Smooth muscle cell (in vitro differentiated cells): ENCODE results near the gene PHTF2. TPM values are rescaled to one million over a fixed set of nuclear protein-coding genes. Genes with fewer than 3 reads are reported as not detected.

Experiments
- DNase-seq: peaks from one replicate; lab custom pipeline; 2025; ENCODE audit not compliant: unreplicated experiment; lab: John Stamatoyannopoulos, UW
- H2AFZ ChIP-seq: fragments of 200-600 bp; sonication (generic); 2 replicates; pipeline ENCODE4 v1.6.0; 2016; ENCODE audit warnings: antibody characterized with exemption, low read depth, mild to moderate bottlenecking
- H3F3A ChIP-seq: fragments of 200-600 bp; sonication (generic); 2 replicates; pipeline ENCODE4 v1.6.0; 2017; ENCODE audit warnings: antibody characterized with exemption, low read depth
- H3K27ac ChIP-seq: fragments of 200-600 bp; sonication (generic); 2 replicates; pipeline ENCODE4 v1.5.1; 2016; ENCODE audit warnings: low read depth, mild to moderate bottlenecking
- H3K27me3 ChIP-seq: fragments of 200-600 bp; sonication (generic); 2 replicates; pipeline ENCODE4 v1.6.1; 2016; ENCODE audit warnings: low read depth, mild to moderate bottlenecking
- H3K36me3 ChIP-seq: fragments of 200-600 bp; sonication (generic); 2 replicates; pipeline ENCODE4 v1.5.1; 2016; ENCODE audit warnings: low read depth
- H3K4me1 ChIP-seq: fragments of 200-600 bp; sonication (generic); 2 replicates; pipeline ENCODE4 v1.5.1; 2016; ENCODE audit warnings: low read depth
- H3K4me2 ChIP-seq: fragments of 200-600 bp; sonication (generic); 2 replicates; pipeline ENCODE4 v1.6.0; 2016; ENCODE audit warnings: mild to moderate bottlenecking
- H3K4me3 ChIP-seq: fragments of 200-600 bp; sonication (generic); 2 replicates; pipeline ENCODE4 v1.5.1; 2016; ENCODE audit warnings: mild to moderate bottlenecking
- H3K79me2 ChIP-seq: fragments of 200-600 bp; sonication (generic); 2 replicates; pipeline ENCODE4 v1.6.0; 2016; ENCODE audit warnings: low read depth, mild to moderate bottlenecking
- H3K9ac ChIP-seq: fragments of 200-600 bp; sonication (generic); 2 replicates; pipeline ENCODE4 v1.6.0; 2016; ENCODE audit warnings: low read depth
- H3K9me3 ChIP-seq: fragments of 200-600 bp; sonication (generic); replicated peaks from 2 replicates; pipeline ENCODE4 v1.5.1; 2016; ENCODE audit warnings: low read depth
- H4K20me1 ChIP-seq: fragments of 200-600 bp; sonication (generic); 2 replicates; pipeline ENCODE4 v1.6.0; 2016; ENCODE audit warnings: low read depth
- WGBS: methylation state at CpG from one replicate; pipeline ENCODE4 v1.1.7; 2016; ENCODE audit warnings: low lambda C conversion rate; 5-methylcytosine and 5-hydroxymethylcytosine counted together
- polyA plus RNA-seq: library from polyadenylated mRNA; unstranded; fragments of >200 nt; fragmentation: Nextera tagmentation; extraction: Ambion mirVana; gene quantifications from 2 replicates; pipeline ENCODE4 v1.2.1, GENCODE V29; 2016
- total RNA-seq: library from RNA; depleted of rRNA; stranded (reverse); fragments of >200 nt; gene quantifications from 2 replicates; pipeline ENCODE4 v1.2.3, GENCODE V29; 2014
- TF ChIP-seq, protein P1 (sequence below): fragments of 200-600 bp; sonication (generic); IDR thresholded peaks from 2 replicates; pipeline ENCODE4 v1.5.1; 2017; ENCODE audit warnings: borderline replicate concordance, mild to moderate bottlenecking, antibody characterized with exemption; ENCODE audit not compliant: insufficient read depth, poor library complexity, severe bottlenecking

PHTF2 gene
- total and polyA plus RNA-seq, 2 experiments from 2014 or later, result 66.6 to 100 TPM

DNA sequence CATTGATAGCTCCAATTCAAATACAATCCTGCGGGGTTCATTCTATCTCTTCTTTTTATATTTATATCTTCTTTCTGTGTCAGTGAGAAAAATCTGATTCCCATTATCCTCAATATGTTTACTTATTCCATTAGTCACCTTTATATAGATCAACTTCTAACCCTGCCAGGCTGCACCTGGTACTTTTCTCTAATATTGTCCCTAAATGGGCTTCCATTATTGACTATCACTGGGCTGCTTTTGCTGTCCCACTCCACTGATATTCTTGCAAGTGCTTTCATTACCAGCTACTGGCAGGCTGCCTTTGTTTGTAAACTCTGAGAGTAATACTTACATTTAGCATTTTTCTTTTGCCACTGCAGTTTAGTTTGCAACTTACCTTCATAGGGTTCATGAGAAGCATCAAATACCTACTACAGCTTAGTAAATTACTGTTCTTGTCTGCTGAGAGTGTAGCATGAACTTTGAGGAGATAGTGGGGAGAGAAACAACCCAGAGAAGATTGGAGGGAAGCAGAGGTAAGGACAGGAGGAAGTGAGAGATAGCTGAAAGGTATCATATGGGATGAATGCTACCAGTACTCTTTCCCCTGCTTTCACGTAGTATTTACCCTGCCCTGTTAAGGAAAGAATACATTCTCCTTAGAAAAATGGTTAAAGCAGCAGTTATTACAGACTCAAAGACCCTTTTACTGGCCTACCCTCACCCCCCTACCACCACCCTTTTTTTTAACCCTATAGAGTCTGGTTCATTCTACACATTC lies 119.1 kb downstream of the PHTF2 start:
- H3K4me2 ChIP-seq, result no peak overlapping the region
- no peaks in the 10 kb centered on the region for H3K36me3 ChIP-seq
- DNase-seq, result no peak
- peaks cover 14% of the 10 kb centered on the region for H3F3A ChIP-seq
- H3K4me3 ChIP-seq, result no peak overlapping the region
- TF ChIP-seq, protein P1, sequence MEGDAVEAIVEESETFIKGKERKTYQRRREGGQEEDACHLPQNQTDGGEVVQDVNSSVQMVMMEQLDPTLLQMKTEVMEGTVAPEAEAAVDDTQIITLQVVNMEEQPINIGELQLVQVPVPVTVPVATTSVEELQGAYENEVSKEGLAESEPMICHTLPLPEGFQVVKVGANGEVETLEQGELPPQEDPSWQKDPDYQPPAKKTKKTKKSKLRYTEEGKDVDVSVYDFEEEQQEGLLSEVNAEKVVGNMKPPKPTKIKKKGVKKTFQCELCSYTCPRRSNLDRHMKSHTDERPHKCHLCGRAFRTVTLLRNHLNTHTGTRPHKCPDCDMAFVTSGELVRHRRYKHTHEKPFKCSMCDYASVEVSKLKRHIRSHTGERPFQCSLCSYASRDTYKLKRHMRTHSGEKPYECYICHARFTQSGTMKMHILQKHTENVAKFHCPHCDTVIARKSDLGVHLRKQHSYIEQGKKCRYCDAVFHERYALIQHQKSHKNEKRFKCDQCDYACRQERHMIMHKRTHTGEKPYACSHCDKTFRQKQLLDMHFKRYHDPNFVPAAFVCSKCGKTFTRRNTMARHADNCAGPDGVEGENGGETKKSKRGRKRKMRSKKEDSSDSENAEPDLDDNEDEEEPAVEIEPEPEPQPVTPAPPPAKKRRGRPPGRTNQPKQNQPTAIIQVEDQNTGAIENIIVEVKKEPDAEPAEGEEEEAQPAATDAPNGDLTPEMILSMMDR, result no peak
- no peak overlapping the region for H3K27ac ChIP-seq
- peaks cover 13% of the 10 kb centered on the region for H3K79me2 ChIP-seq
- H2AFZ ChIP-seq, result no peak overlapping the region
- no peak overlapping the region for H3K9ac ChIP-seq
- WGBS, result 100% methylated on average over 2 of the region's 2 CpGs
- no peaks in the 10 kb centered on the region for H3K9me3 ChIP-seq
- H3K27me3 ChIP-seq, result no peaks in the 10 kb centered on the region
- H4K20me1 ChIP-seq, result no peaks in the 10 kb centered on the region
- H3K4me1 ChIP-seq, result no peaks in the 10 kb centered on the region

DNA sequence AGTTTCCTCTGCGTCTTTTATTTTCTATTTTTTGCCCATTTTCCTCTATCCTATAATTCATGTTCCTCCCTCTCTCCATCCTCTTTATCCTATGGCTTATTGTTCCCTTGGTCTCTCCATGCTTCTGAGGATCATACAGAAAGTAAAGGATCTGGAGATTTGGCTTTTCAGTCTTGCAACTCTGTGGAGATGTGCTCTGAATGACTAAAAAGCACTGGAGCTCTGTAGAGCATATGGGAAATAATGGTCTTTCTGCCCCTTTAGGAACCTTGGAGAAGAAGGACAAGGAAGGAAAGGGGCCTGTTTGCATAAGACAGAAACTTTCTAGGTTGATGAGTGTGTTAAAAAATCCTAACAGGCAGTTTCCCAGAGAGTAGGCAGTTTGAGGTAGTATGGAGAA lies 120.1 kb downstream of the PHTF2 start:
- Histone ChIP-seq H3K9ac (no peak overlapping the region), H3K4me2 (no peak overlapping the region), H3K9me3 (no peaks in the 10 kb centered on the region), H3K27ac (no peak overlapping the region), H3K79me2 (peaks cover 13% of the 10 kb centered on the region), H3K36me3 (no peaks in the 10 kb centered on the region), H2AFZ (no peak overlapping the region), H3F3A (peaks cover 16% of the 10 kb centered on the region), H3K4me1 (no peaks in the 10 kb centered on the region), H3K27me3 (no peaks in the 10 kb centered on the region), H4K20me1 (peaks cover 2% of the 10 kb centered on the region), H3K4me3 (no peak overlapping the region)
- DNase-seq, result no peak
- 100% methylated on average over 1 of the region's 1 CpG for WGBS
- TF ChIP-seq, protein P1, result no peak

DNA sequence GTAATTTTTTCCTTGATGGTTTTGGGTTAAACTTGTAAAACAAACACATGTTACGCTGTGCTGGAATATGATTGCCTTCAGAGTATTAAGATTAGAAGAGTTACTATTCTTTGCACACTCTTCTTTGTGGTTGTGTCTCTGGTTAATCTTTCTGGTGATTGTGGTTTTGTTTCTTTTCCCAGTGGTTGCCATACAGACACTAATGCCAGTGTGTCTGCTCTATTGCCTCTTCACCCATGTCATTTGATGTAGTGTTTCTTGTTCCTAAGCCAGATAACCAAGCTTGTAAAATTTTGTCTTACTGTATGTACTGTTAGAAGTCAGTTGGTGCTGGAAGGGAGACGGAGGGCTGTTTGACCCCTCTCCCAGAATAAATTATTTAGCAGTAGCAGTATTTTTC lies 124.8 kb downstream of the PHTF2 start:
- H3K36me3 ChIP-seq, result no peaks in the 10 kb centered on the region
- peaks cover 3% of the 10 kb centered on the region for H4K20me1 ChIP-seq
- H3K4me3 ChIP-seq, result no peak overlapping the region
- no peak for DNase-seq
- H3K79me2 ChIP-seq, result peaks cover 22% of the 10 kb centered on the region
- H3K9ac ChIP-seq, result no peak overlapping the region
- H3F3A ChIP-seq, result peaks cover 7% of the 10 kb centered on the region
- no peaks in the 10 kb centered on the region for H3K9me3 ChIP-seq
- no peak overlapping the region for H2AFZ ChIP-seq
- no peaks in the 10 kb centered on the region for H3K4me1 ChIP-seq
- H3K27me3 ChIP-seq, result no peaks in the 10 kb centered on the region
- peak overlapping the region; percentile 55 for H3K27ac ChIP-seq
- TF ChIP-seq, protein P1, result no peak
- 14% methylated on average over 2 of the region's 2 CpGs for WGBS
- H3K4me2 ChIP-seq, result peak overlapping the region; percentile 53

DNA sequence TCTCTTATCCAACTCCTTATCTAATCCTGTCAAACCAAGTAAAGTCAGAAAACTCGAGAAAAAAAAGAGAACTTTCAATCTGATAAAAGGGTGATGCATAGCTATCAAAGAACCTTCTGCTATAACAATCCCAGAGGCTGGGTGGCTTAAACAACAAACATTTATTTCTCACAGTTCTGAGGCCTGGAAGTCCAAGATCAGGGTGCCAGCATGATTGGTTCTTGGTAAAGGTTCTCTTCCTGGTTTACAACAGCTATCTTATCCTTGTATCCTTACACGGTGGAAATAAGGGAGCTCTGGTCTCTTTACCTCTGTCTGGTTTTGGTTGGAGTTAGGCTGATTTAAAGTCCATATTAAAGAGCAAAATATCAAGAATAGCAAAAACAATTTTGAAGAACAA lies 131.9 kb downstream of the PHTF2 start:
- 35% methylated on average over 2 of the region's 2 CpGs for WGBS

More for the DNA sequence above, 131.9 kb downstream of the PHTF2 start:
- TF ChIP-seq, protein P1, result no peak
- Histone ChIP-seq H3K27me3 (no peaks in the 10 kb centered on the region), H3K4me2 (no peak overlapping the region), H3F3A (peaks cover 7% of the 10 kb centered on the region), H3K27ac (no peak overlapping the region), H3K36me3 (no peaks in the 10 kb centered on the region), H2AFZ (no peak overlapping the region), H4K20me1 (no peaks in the 10 kb centered on the region), H3K4me1 (no peaks in the 10 kb centered on the region), H3K79me2 (peaks cover 8% of the 10 kb centered on the region), H3K4me3 (no peak overlapping the region), H3K9me3 (no peaks in the 10 kb centered on the region), H3K9ac (no peak overlapping the region)
- DNase-seq, result no peak
